Liver (tissue), 9 donors: ENCODE measurements around the gene CELSR1. TPM values are rescaled to one million over a fixed set of nuclear protein-coding genes. Genes with fewer than 3 reads are reported as not detected.

Experiments
- DNase-seq: peaks from one replicate; pipeline ENCODE4 v3.0.0-alpha.2; 2017; ENCODE audit warnings: low spot score
- H3K27ac ChIP-seq, 2 donors: one replicate each; pipeline ENCODE4 v1.7.0; 2013; ENCODE audit warnings: inconsistent platforms in 2 of 2, low read length in 2 of 2, control low read depth in 1 of 2, low read depth in 1 of 2, mild to moderate bottlenecking in 1 of 2
- H3K27me3 ChIP-seq, 4 donors: one replicate each; pipeline versions ENCODE4 v1.6.1 to v1.7.0; 2013; ENCODE audit warnings: low read length in 3 of 4, inconsistent platforms in 1 of 4, mild to moderate bottlenecking in 1 of 4, moderate library complexity in 1 of 4; ENCODE audit not compliant: control insufficient read depth in 4 of 4, insufficient read depth in 4 of 4
- H3K36me3 ChIP-seq, 4 donors: one replicate each; pipeline versions ENCODE4 v1.6.1 to v1.7.0; 2013; ENCODE audit warnings: low read length in 3 of 4, mild to moderate bottlenecking in 3 of 4, low read depth in 1 of 4, moderate library complexity in 1 of 4; ENCODE audit not compliant: control insufficient read depth in 4 of 4, insufficient read depth in 3 of 4
- H3K4me1 ChIP-seq, 4 donors: one replicate each; pipeline versions ENCODE4 v1.6.1 to v1.7.0; 2013; ENCODE audit warnings: low read length in 3 of 4, mild to moderate bottlenecking in 3 of 4, moderate library complexity in 1 of 4; ENCODE audit not compliant: control insufficient read depth in 4 of 4, insufficient read depth in 4 of 4
- H3K4me3 ChIP-seq, 3 donors: one replicate each; pipeline versions ENCODE4 v1.6.1 to v1.7.0; 2013; ENCODE audit warnings: low read length in 3 of 3, control low read depth in 1 of 3, low read depth in 1 of 3, mild to moderate bottlenecking in 1 of 3
- H3K9ac ChIP-seq, 2 donors: one replicate each; pipeline ENCODE4 v1.7.0; 2013; ENCODE audit warnings: low read length in 2 of 2, mild to moderate bottlenecking in 2 of 2, moderate library complexity in 2 of 2, control low read depth in 1 of 2, low read depth in 1 of 2
- H3K9me3 ChIP-seq, 4 donors: one replicate each; pipeline versions ENCODE4 v1.6.1 to v1.7.0; 2013; ENCODE audit warnings: low read length in 3 of 4; ENCODE audit not compliant: control insufficient read depth in 4 of 4
- ATF3 ChIP-seq: IDR thresholded peaks from 2 replicates; pipeline ENCODE4 v1.6.1; 2016; ENCODE audit warnings: antibody characterized with exemption
- CTCF ChIP-seq: fragments of 150-350 bp; IDR thresholded peaks from 2 replicates; pipeline ENCODE4 v1.5.1; 2017; ENCODE audit warnings: improper control_type of control experiment, low read depth, low read length; ENCODE audit not compliant: missing input control
- EGR1 ChIP-seq, 2 donors: IDR thresholded peaks; 2 replicates each; pipeline ENCODE4 v1.6.1; 2016 to 2018; ENCODE audit warnings: antibody characterized with exemption in 2 of 2, low read depth in 2 of 2
- FOXA1 ChIP-seq: IDR thresholded peaks from 2 replicates; pipeline ENCODE4 v1.6.1; 2016; ENCODE audit warnings: antibody characterized with exemption
- FOXA2 ChIP-seq: IDR thresholded peaks from 2 replicates; pipeline ENCODE4 v1.6.1; 2016; ENCODE audit warnings: antibody characterized with exemption
- GABPA ChIP-seq, 2 donors: IDR thresholded peaks in 1 of 2; conservative IDR thresholded peaks in 1 of 2; 2 replicates each; pipeline ENCODE4 v1.6.1; 2016; ENCODE audit warnings: antibody characterized with exemption in 2 of 2, mild to moderate bottlenecking in 1 of 2, moderate library complexity in 1 of 2
- HNF4G ChIP-seq: IDR thresholded peaks from 2 replicates; pipeline ENCODE4 v1.6.1; 2016; ENCODE audit warnings: antibody characterized with exemption
- JUND ChIP-seq, 2 donors: IDR thresholded peaks; 2 replicates each; pipeline ENCODE4 v1.6.1; 2016; ENCODE audit warnings: antibody characterized with exemption in 2 of 2
- MAX ChIP-seq: IDR thresholded peaks from 2 replicates; pipeline ENCODE4 v1.6.1; 2016; ENCODE audit warnings: antibody characterized with exemption
- NR2F2 ChIP-seq: IDR thresholded peaks from 2 replicates; pipeline ENCODE4 v1.6.1; 2016; ENCODE audit warnings: antibody characterized with exemption
- RAD21 ChIP-seq, 2 donors: IDR thresholded peaks; 2 replicates each; pipeline ENCODE4 v1.6.1; 2016; ENCODE audit warnings: antibody characterized with exemption in 2 of 2, mild to moderate bottlenecking in 2 of 2
- REST ChIP-seq: IDR thresholded peaks from 2 replicates; pipeline ENCODE4 v1.6.1; 2016; ENCODE audit warnings: antibody characterized with exemption, mild to moderate bottlenecking
- RXRA ChIP-seq, 2 donors: IDR thresholded peaks; 2 replicates each; pipeline ENCODE4 v1.6.1; 2017 to 2018; ENCODE audit warnings: antibody characterized with exemption in 2 of 2, mild to moderate bottlenecking in 1 of 2
- SP1 ChIP-seq: IDR thresholded peaks from 2 replicates; pipeline ENCODE4 v1.6.1; 2018; ENCODE audit warnings: antibody characterized with exemption, mild to moderate bottlenecking
- TAF1 ChIP-seq: conservative IDR thresholded peaks from 2 replicates; pipeline ENCODE4 v1.6.1; 2016; ENCODE audit warnings: antibody characterized with exemption, mild to moderate bottlenecking
- YY1 ChIP-seq: IDR thresholded peaks from 2 replicates; pipeline ENCODE4 v1.6.1; 2016; ENCODE audit warnings: antibody characterized with exemption, mild to moderate bottlenecking
- ZBTB33 ChIP-seq: IDR thresholded peaks from 2 replicates; pipeline ENCODE4 v1.6.1; 2016; ENCODE audit warnings: antibody characterized with exemption
- WGBS: extraction: QIAGEN DNeasy Blood & Tissue Kit; methylation state at CpG from one replicate; pipeline ENCODE4 v1.1.7; 2013; 5-methylcytosine and 5-hydroxymethylcytosine counted together
- polyA plus RNA-seq, 2 donors: library from polyadenylated mRNA; stranded (reverse) in 1 of 2; unstranded in 1 of 2; fragments of 200-250 nt in 1 of 2; fragments of >200 nt in 1 of 2; fragmentation: Nextera tagmentation in 1 of 2; extraction: Ambion mirVana in 1 of 2; gene quantifications; one replicate each; pipeline versions ENCODE4 v1.2.1 to v1.2.3, GENCODE V29; 2013 to 2015
- total RNA-seq, 2 donors: library from RNA; depleted of rRNA; stranded (reverse); fragments of >200 nt; gene quantifications; one replicate each; pipeline ENCODE4 v1.2.3, GENCODE V29; 2014
- donor health status: healthy.
- donor health status: healthy.
- donor health status: healthy.
- donor health status: healthy.
- donor health status: healthy.

Gene CELSR1
- total and polyA plus RNA-seq, 4 donors = 0.37 to 1.6 (median 1.3) TPM

- TF ChIP-seq CTCF = no peak
These were observed 214.3 kb downstream of the CELSR1 start (continued) for GRCh38 chr22:46323162-46323561.

GRCh38 chr22:46322711-46323110 lies 214.7 kb downstream of the CELSR1 start:
- Histone ChIP-seq H3K4me3 (no peak overlapping the region), H3K27ac (no peak overlapping the region), H3K9me3 (no peaks in the 10 kb centered on the region), H3K4me1 (no peaks in the 10 kb centered on the region), H3K9ac (no peak overlapping the region), H3K36me3 (no peaks in the 10 kb centered on the region), H3K27me3 (no peaks in the 10 kb centered on the region)
- TF ChIP-seq ZBTB33 = no peak
- no peak for TF ChIP-seq HNF4G
- no peak for TF ChIP-seq TAF1
- no peak for TF ChIP-seq RAD21 (IDR thresholded peaks at IDR 0.05)
- no peak for TF ChIP-seq JUND (IDR thresholded peaks at IDR 0.05)
- TF ChIP-seq MAX = no peak
- TF ChIP-seq SP1 = no peak
- TF ChIP-seq YY1 = no peak
- no peak for TF ChIP-seq CTCF
- TF ChIP-seq REST = no peak
- TF ChIP-seq EGR1 (IDR thresholded peaks at IDR 0.05; ENCODE audit: low read depth in 2 of 2) = no peak
- no peak for TF ChIP-seq RXRA (IDR thresholded peaks at IDR 0.05)
- TF ChIP-seq NR2F2 = no peak
- TF ChIP-seq ATF3 = no peak
- TF ChIP-seq FOXA2 = no peak
- TF ChIP-seq FOXA1 = no peak
- TF ChIP-seq GABPA (IDR thresholded peaks at IDR 0.05 in 1 of 2, conservative IDR thresholded peaks at IDR 0.05 in 1 of 2) = no peak
- 95% methylated on average over 15 of the region's 15 CpGs for WGBS
- no peak for DNase-seq
